ENCODE measurements around the gene GTF2F1.
A peak's percentile ranks its signal among the peaks of the same experiment; 100 is the strongest.
"Not testable (repeated sequence)": the region's sequence is repeated elsewhere in the genome, so short reads cannot be mapped to it uniquely, and the experiment has no call there.

Gene GTF2F1

DNA sequence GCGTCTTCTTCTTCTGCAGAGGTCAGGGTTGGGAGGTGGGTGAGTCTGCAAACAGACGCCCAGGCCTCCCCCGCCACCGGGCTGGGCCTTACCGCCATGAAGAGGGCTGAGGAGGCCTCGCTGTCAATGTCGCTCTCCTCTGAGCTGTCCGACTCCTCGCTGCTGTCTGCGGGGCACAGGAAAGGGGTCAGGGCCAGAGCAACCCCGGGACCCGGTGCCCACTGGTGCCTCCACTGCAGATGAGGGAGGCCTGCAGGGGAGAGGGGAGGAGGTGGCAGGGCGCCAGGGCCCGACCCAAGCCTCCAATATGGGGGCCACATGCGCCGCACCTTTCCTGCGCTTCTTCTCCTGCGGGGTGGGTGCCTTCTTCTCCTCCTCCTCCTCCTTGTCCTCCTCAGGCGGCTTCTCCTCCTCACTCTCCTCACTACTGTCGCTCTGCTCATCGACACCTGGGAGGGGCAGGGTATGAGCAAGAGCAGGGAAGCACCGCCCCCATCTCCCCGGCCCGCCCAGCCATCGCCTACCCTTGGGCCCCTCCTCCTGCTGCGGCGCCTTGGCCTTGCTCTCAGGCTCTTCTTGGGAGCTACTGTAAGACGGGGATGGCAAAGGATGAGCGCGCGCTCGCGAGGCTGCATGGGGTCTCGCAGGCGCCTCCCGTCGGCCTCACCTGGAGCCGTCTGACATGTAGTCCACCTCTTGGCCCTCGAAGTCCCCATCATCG lies 11.8 kb downstream of the GTF2F1 start:
- no peak for DNase-seq

DNA sequence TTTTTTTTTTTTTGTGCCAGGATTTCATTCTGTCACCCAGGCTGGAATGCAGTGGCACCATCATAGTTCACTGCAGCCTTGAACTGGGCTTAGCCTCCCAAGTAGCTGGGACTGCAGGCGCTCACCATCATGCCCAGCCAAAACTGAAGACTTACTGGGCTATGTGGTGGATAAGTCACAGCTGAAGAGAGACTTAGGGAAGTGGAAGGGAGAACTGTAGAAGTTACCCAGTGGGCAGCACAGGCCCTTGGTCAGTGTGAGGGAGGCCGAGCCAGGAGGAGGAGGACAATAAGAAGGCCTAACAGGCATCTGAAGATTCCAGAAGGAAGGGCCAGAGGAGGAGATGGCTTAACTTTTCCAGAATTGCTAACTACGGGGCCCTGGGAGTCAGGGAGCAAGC lies 13.2 kb downstream of the GTF2F1 start:
- DNase-seq, result no peak

DNA sequence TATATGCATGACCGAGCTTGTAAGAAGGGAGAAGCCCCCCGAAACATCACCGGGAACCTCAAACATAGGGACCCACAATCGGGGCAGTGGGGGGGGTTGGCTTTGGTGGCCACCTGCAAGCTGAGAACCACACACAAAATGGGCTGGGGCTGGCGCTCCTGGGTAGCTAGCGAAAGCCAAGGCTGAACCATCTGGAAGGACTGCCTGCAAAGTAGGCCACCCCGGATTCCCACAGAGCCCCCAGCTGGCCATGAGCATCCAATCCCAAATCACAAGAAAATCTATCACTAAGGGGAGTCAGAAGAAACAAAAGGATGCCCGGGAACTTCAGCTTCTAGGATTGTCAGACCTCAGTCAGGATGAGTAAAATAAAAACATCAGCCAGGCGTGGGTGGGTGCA lies 14.5 kb downstream of the GTF2F1 start:
- no peak for DNase-seq

DNA sequence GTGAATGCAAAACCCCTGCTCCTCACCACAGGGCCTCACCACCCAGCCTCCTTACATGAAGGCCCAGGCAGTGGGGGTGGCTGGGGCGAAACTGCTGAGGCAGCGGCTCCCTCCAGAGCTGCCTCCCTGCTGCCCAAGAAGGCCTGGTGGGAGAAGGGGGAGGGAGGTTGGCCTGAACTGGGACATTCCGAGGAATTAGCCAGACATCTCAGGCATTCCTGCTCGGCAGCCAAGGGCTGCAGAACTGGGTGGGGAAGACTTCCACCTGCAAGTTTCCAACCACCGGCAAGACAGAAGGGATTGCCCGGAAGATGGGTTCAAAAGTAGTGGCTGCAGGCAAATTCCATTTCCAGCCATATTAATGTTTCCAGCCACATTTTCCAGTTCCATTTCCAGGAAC lies 14.9 kb downstream of the GTF2F1 start:
- DNase-seq, result peak; percentile 73

DNA sequence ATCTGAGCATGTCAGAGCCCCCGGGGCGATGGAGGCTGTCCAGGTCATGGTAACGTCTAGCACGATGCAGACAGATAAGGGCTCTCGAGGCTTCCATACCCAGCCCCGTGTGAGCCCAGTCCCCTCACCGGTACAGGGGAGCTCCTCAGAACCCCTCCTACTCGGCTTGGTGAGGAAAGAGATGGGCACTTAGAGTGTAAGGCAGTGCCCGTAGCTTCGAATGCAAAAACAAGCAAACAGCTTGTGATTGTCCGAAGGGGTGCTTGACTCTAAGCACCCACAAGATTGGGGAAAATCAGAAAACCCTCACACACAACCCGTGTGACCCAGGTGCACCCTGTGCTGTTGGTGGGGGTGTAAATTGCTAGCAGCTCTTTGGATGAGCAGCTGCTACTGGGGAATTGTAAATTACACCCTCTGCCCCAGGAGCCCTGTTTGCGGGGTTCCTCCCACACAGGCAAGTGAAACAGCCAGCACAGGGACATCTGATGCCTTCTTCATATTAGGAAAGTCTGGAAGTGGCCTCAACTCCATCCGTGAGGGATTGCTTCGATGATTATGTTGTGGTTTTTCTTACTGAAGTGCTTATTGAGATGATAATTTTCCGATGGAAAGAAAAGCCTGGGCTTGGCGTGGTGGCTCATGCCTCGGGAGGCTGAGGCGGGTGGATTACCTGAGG lies 16.3 kb downstream of the GTF2F1 start:
- no peak for DNase-seq

DNA sequence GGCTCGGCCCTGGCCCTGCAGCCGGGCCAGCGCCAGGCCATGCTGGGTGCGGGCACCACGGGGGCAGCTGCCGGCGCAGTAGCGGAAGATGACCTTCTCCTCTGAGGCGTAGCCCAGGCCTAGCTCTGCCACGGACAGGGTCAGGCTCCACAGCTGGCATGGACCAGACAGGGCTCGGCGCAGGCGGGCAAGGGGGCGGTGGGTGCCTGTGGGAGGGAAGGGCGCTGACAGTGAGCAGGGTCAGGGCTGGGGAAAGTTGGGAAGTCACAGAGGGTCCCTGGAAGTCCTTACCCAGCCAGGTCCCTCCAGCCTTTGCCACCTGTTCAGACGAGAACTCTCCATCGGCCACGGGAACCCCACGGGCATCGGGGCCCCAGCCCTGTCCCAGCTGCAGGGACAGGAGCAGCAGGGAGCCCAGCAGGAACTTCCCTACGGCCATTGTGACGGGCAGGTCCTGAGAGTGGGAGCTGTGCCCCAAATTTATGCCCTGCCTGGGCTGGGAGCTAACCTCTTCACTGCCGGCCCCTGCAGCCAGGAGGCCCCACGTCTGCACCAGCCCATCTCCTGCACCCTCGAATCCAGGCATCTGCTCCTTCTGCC lies 17.5 kb downstream of the GTF2F1 start, which contains the start of gene PSPN:
TSS of gene PSPN (minus strand) at position 523 of the 600 bp plus-strand sequence. CDS start at position 439, 84 bp downstream.
- no peak for DNase-seq

DNA sequence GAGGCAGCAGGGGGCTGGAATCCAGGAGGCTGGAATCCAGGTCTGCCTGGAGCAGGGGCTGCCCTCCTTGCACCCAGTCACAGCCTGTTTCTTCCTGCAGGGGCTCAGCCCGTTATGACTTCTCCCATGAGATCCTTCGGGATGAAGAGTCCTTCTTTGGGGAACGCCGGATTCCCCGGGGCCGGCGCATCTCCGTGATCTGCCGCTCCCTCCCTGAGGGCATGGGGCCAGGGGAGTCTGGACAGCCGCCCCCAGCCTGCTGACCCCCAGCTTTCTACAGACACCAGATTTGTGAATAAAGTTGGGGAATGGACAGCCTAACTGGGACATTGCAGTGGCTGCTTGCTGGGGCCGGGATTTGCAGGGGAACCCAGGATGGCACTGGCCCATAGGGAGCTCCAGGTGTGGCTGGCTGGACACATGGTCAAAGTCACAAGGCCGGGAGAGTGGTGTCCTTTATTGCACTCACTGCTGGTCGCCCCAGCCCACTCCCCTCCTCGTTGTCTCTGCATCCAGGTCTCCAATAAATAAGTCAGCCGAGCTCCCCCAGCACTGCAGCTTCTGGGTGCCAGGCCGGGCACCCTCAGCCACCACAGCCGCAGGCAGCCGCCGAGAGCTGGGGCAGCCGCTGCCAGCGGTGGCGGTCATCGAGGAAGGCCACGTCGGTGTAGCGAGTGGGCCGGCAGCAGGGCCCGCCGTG lies 18.1 kb downstream of the GTF2F1 start:
- no peak for DNase-seq

DNA sequence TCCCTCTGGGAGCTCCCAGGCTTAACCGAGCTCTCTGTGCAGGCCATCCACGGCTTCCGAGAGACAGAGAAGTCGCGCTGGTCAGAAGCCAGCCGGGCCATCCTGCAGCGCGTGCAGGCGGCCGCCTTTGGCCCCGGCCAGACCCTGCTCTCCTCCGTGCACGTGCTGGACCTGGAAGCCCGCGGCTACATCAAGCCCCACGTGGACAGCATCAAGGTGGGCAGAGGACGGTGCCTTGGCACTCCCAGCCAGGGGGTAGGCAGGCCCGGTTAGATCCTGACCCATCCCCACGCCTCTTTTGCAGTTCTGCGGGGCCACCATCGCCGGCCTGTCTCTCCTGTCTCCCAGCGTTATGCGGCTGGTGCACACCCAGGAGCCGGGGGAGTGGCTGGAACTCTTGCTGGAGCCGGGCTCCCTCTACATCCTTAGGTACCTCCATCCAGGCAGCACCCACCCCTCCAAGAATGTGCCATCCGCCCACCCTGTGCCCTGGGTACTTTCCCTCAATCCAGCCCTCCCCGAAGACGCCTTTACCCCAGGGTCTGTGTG lies 18.7 kb downstream of the GTF2F1 start:
- no peak for DNase-seq

DNA sequence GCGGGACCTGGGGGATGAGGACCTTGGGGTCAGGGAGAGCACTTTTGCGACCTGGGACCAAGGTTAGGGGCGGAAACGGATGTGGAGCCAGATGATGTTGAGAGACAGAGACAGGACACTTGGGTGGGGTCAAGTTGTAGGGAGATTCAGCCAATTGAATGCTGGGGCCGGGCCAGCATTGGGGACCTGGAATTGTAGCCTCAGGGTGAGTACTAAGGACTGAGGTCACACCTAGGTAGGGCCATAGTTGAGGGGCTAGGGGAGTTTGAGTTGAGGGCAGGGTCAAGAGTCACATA lies 19.2 kb downstream of the GTF2F1 start:
- no peak for DNase-seq

DNA sequence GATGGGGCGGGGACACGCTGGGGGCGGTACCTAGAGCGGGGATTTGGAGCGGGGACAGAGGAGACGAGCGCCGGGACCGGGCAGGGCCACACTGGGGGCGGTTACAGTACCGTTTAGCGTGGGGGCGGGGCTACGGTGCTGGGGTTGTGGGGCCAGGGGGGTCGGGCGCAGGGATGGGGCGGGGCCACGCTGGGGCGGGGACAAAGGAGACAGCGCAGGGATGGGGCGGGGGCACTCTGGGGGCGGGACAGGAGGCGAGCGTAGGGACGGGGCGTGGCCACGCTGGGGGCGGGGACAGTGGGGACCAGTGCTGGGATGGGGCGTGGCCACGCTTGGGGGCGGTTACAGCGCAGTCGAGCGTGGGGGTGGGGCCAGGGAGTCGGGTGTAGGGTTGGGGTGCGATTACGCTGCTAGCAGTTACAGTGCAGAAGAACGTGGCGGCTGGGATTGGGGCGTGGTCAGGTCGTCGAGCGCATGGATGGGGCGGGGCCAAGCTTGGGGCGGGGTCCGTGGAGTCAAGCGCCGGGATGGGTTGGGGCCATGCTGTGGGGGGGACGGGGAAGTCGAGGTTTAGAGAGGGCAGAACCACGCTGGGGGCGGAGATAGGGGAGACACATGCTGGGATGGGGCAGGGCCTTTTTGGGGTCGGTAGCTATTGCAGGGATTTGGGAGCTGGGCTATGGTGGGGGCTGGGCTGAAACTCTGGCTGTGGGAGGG lies 19.7 kb downstream of the GTF2F1 start:
- peak; percentile 97 for DNase-seq

DNA sequence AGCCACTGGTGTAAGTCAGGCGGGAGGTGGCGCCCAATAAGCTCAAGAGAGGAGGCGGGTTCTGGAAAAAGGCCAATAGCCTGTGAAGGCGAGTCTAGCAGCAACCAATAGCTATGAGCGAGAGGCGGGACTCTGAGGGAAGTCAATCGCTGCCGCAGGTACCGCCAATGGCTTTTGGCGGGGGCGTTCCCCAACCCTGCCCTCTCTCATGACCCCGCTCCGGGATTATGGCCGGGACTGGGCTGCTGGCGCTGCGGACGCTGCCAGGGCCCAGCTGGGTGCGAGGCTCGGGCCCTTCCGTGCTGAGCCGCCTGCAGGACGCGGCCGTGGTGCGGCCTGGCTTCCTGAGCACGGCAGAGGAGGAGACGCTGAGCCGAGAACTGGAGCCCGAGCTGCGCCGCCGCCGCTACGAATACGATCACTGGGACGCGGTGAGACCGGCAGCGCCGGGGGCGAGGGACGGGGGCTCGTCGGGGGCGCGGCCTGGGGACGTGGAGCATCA lies 20.3 kb downstream of the GTF2F1 start, which contains the start of gene ALKBH7:
TSS of gene ALKBH7 (plus strand) at position 201 of the 502 bp plus-strand sequence. CDS start at position 228, 27 bp downstream.
- DNase-seq, result peak; percentile 99

DNA sequence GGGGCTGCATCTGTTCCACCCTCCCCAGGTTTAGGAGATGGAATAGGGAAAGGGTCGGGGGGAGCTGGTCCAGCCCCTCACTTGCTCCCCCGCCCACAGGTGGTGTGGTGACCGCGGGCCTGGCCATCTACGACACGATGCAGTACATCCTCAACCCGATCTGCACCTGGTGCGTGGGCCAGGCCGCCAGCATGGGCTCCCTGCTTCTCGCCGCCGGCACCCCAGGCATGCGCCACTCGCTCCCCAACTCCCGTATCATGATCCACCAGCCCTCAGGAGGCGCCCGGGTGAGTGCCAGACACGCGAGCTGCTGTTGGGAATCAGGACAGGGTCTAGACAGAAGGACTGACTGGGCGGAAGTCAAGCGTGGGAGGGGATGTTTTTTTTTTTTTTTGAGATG lies 28.6 kb downstream of the GTF2F1 start:
- DNase-seq, result no peak

DNA sequence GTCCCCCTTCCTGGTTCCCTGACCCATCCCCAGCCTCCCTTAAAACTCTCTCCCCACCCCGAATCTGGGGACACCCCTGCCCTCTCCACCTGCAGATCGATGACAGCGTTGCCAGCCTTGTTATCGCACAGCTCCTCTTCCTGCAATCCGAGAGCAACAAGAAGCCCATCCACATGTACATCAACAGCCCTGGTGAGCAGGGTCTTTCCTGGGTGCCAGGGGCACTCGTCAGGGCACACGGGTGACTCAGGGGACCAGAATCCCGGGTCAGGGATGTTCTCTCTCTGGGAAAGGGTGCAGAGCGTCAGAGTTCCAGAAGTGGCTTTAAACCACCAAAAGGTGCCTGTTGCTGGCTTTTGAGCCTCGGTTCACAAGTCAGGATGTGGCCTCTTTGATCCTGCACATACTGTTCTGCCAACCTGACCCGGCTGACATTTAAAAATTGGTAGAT lies 30.6 kb downstream of the GTF2F1 start:
- no peak for DNase-seq

DNA sequence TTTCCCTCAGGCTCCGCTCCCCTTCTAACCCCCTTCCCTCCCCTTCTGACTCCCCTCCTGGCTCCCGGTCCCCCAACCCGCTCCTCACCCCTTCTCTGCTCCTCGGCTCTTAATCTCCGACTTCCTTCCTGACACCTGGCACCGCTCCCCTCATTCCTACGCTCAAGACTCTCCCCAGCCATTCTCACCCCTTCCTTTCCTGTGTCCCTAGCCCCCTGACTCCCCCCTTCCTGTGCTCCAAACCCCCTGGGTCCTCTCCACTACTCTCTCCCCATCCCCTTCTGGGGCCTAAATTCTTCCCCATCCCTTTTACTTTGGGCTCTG lies 31.0 kb downstream of the GTF2F1 start:
- DNase-seq, result no peak

DNA sequence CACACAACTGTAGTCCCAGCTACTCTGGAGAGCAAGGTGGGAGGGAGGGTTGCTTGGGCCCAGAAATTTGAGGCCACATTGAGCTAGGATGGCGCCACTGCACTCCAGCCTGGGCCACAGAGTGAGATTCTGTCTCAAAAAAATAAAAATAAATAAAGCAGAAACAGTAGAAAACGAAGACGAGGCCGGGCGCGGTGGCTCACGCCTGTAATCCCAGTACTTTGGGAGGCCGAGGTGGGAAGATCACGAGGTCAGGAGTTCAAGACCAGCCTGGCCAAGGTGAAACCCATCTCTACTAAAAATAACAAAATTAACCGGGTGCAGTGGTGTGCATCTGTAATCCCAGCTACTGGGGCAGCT lies 32.1 kb downstream of the GTF2F1 start:
- not testable (repeated sequence) for DNase-seq

DNA sequence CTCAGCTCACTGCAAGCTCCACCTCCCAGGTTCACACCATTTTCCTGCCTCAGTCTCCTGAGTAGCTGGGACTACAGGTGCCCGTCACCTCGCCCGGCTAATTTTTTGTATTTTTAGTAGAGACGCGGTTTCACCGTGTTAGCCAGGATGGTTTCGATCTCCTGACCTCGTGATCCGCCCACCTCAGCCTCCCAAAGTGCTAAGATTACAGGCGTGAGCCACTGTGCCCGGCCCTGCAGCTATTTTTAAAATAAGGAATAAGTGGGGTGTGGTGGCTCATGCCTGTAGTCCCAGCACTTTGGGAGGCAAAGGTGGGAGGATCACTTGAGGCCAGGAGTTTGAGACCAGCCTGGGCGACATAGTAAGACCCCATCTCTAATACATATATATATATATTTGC lies 32.5 kb downstream of the GTF2F1 start:
- DNase-seq, result not testable (repeated sequence)

DNA sequence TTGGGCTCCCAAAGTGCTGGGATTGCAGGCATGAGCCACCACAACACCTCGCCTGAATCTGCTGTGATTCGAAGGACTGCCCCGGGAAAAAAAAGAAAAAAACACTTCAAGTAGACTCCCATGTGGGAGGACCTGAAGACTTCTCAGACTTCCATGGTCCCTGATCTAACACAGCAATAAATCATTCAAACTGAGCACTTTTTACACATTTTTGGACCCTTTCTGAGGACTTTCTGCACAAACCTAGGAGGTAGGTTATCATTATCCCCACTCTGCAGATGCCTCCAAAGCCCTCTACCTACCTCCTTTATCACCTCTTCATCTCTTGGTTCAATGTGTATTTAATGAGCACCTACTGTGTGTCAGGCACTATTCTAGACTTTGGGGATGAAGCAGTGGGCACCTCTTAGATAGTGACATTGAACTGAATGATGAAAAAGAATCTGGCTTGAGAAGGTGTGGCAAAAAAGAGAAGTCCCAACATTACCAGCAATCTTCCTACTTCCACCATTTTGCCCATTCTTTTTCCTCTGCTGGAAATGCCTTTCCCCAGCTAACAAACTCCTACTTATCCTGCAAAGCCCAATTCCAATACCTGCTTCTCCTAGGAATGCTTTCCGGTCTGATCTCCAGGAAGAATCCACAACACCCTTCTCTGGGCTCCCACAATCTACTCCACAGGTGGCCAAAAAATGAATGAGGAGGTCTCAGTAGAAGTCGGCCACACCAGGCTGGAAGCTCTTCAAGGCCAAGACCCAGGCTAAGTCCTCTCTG lies 33.2 kb downstream of the GTF2F1 start:
- no peak for DNase-seq

DNA sequence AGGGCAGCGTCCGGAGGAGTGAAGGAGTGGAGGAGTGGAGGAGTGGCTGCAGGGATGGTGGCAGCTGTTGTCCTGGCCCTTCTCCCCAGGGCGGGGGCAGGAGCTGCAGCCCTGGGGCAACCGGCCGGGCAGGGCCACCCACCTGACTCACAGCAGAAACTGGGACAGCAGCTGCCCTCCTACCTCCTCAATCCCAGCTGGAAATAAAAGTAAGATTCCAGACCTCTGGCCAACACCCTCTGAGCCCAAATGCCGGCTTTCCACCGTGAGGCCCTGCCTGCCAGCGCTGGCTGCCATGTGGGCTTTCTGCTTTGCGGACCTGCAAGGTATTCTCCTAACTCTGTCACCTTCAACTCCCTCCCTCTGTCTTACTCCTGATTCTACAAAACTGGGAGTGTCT lies 35.0 kb downstream of the GTF2F1 start:
- DNase-seq, result no peak

DNA sequence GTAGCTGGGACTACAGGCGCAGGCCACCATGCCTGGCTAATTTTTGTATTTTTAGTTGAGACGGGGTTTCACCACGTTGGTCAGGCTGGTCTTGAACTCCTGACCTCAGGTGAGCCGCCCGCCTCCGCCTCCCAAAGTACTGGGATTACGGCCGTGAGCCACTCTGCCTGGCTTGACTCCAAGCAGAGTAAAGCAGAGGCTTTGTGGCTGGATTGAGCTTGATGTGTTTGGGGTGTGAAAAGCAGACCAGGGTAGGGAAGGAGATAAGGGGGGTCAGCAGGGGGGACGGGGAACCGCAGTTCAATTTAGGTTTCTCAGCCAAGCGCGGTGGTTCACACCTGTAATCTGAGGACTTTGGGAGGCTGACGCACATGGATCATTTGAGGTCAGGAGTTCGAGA lies 35.8 kb downstream of the GTF2F1 start:
- no peak for DNase-seq

DNA sequence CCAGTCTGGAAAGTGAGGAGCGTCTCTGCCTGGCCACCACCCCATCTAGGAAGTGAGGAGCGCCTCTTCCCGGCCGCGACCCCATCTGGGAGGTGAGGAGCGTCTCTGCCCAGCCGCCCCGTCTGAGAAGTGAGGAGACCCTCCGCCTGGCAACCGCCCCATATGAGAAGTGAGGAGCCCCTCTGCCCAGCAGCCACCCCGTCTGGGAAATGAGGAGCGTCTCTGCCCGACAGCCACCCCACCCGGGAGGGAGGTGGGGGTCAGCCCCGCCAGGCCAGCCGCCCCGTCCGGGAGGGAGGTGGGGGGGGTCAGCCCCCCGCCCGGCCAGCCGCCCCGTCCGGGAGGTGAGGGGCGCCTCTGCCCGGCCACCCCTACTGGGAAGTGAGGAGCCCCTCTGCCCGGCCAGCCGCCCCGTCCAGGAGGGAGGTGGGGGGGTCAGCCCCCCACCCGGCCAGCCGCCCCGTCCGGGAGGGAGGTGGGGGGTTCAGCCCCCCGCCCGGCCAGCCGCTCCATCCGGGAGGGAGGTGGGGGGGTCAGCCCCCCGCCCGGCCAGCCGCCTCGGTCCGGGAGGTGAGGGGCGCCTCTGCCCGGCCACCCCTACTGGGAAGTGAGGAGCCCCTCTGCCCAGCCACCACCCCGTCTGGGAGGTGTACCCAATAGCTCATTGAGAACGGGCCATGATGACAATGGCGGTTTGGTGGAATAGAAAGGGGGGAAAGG lies 37.5 kb downstream of the GTF2F1 start:
- not testable (repeated sequence) for DNase-seq

DNA sequence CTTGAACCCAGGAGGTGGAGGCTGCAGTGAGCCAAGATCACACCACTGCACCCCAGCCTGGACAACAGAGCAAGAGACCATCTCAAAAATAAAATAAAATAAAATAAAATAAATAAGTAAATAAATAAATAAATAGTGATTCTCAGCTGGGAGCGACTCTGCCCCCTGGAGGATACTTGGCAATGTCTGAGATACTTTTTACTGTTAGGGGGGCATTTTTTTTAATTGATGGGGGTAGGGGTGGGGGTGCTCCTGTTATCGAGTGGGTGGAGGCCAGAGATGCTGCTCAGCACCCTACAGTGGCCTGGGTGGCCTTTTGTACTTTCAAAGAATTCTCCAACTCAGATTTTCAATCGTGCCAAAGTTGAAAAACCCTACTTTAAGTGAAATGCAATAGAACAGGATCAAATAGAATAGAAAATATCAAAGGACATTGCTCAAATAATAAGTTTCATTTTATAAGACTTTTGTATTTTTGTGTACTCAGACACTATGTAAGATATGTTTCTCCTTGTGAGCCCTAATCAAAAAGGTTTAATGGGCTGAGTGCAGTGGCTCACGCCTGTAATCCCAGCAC lies 38.8 kb downstream of the GTF2F1 start:
- no peak for DNase-seq

All from kidney glomerular epithelial cell (primary cell).